ENCODE measurements around the gene UNC5C.

Gene UNC5C

DNA sequence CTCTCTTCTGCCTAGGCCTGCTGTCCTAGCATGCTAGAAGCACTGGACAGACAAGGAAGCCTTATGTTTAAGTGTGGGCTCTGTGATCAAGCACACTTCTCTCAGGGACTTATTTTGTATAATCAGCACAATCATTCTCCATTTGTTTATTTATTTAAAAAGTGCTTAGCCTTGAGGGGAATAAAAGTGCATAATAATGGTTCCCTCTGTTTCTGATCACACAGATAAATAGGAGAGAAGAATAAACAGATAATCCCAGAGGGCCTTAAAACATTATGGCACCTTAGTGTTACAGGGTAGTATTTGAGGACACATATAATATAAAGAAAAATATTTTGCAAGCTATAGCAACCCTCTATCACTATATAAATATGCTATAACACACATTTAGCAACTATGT is 146.5 kb downstream of the UNC5C start:
- Histone ChIP-seq H3K27me3 (ENCODE audit: insufficient read depth, low read length) (no peaks in the 10 kb centered on the region), H3K36me3 (ENCODE audit: insufficient read depth, low read length) (no peaks in the 10 kb centered on the region), H3K9me3 (ENCODE audit: low read length) (no peaks in the 10 kb centered on the region), H3F3A (ENCODE audit: insufficient read depth, low read length) (no peaks in the 10 kb centered on the region), H3K4me3 (ENCODE audit: low read depth, low read length, poor library complexity, severe bottlenecking) (no peak overlapping the region), H3K4me1 (ENCODE audit: insufficient read depth, low read length, severe bottlenecking) (no peaks in the 10 kb centered on the region), H2AFZ (ENCODE audit: low read length) (no peak overlapping the region), H3K9me2 (ENCODE audit: low read depth, low read length) (no peaks in the 10 kb centered on the region), H3K27ac (ENCODE audit: low read depth, low read length, poor library complexity, severe bottlenecking) (no peak overlapping the region), H3K79me2 (ENCODE audit: insufficient read depth, low read length) (no peaks in the 10 kb centered on the region), H3K4me2 (ENCODE audit: low read length) (no peak overlapping the region), H4K20me1 (ENCODE audit: insufficient read depth, low read length) (no peaks in the 10 kb centered on the region), H3K9ac (ENCODE audit: low read length) (no peak overlapping the region)
- no peak for TF ChIP-seq EZH2 (IDR thresholded peaks at IDR 0.05; ENCODE audit: borderline replicate concordance, low read length)
- TF ChIP-seq, protein P1, sequence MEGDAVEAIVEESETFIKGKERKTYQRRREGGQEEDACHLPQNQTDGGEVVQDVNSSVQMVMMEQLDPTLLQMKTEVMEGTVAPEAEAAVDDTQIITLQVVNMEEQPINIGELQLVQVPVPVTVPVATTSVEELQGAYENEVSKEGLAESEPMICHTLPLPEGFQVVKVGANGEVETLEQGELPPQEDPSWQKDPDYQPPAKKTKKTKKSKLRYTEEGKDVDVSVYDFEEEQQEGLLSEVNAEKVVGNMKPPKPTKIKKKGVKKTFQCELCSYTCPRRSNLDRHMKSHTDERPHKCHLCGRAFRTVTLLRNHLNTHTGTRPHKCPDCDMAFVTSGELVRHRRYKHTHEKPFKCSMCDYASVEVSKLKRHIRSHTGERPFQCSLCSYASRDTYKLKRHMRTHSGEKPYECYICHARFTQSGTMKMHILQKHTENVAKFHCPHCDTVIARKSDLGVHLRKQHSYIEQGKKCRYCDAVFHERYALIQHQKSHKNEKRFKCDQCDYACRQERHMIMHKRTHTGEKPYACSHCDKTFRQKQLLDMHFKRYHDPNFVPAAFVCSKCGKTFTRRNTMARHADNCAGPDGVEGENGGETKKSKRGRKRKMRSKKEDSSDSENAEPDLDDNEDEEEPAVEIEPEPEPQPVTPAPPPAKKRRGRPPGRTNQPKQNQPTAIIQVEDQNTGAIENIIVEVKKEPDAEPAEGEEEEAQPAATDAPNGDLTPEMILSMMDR (IDR thresholded peaks at IDR 0.05; ENCODE audit: low read length), result no peak

- Histone ChIP-seq H3K4me2 (ENCODE audit: low read length) (no peak overlapping the region), H3K4me3 (ENCODE audit: low read depth, low read length, poor library complexity, severe bottlenecking) (no peak overlapping the region), H2AFZ (ENCODE audit: low read length) (no peak overlapping the region), H3K36me3 (ENCODE audit: insufficient read depth, low read length) (no peaks in the 10 kb centered on the region), H3K4me1 (ENCODE audit: insufficient read depth, low read length, severe bottlenecking) (no peaks in the 10 kb centered on the region), H4K20me1 (ENCODE audit: insufficient read depth, low read length) (no peaks in the 10 kb centered on the region), H3F3A (ENCODE audit: insufficient read depth, low read length) (no peaks in the 10 kb centered on the region), H3K9me2 (ENCODE audit: low read depth, low read length) (no peaks in the 10 kb centered on the region), H3K9me3 (ENCODE audit: low read length) (no peaks in the 10 kb centered on the region), H3K9ac (ENCODE audit: low read length) (no peak overlapping the region), H3K27me3 (ENCODE audit: insufficient read depth, low read length) (no peaks in the 10 kb centered on the region), H3K27ac (ENCODE audit: low read depth, low read length, poor library complexity, severe bottlenecking) (no peak overlapping the region), H3K79me2 (ENCODE audit: insufficient read depth, low read length) (no peaks in the 10 kb centered on the region)
- TF ChIP-seq, protein P1 (IDR thresholded peaks at IDR 0.05; ENCODE audit: low read length), result no peak
- no peak for TF ChIP-seq EZH2 (IDR thresholded peaks at IDR 0.05; ENCODE audit: borderline replicate concordance, low read length)
These were observed 150.6 kb downstream of the UNC5C start for GRCh38 chr4:95398217-95398616.

- no peak overlapping the region for H3K9ac ChIP-seq (ENCODE audit: low read length)
- no peak overlapping the region for H3K4me3 ChIP-seq (ENCODE audit: low read depth, low read length, poor library complexity, severe bottlenecking)
- H3K9me3 ChIP-seq (ENCODE audit: low read length), result no peaks in the 10 kb centered on the region
- no peaks in the 10 kb centered on the region for H3K79me2 ChIP-seq (ENCODE audit: insufficient read depth, low read length)
- no peaks in the 10 kb centered on the region for H3K9me2 ChIP-seq (ENCODE audit: low read depth, low read length)
- no peaks in the 10 kb centered on the region for H3K36me3 ChIP-seq (ENCODE audit: insufficient read depth, low read length)
- H3K27ac ChIP-seq (ENCODE audit: low read depth, low read length, poor library complexity, severe bottlenecking), result no peak overlapping the region
- no peak overlapping the region for H2AFZ ChIP-seq (ENCODE audit: low read length)
- H3K27me3 ChIP-seq (ENCODE audit: insufficient read depth, low read length), result no peaks in the 10 kb centered on the region
- TF ChIP-seq, protein P1 (IDR thresholded peaks at IDR 0.05; ENCODE audit: low read length), result no peak
- no peak for TF ChIP-seq EZH2 (IDR thresholded peaks at IDR 0.05; ENCODE audit: borderline replicate concordance, low read length)
- H3K4me2 ChIP-seq (ENCODE audit: low read length), result no peak overlapping the region
- no peaks in the 10 kb centered on the region for H3F3A ChIP-seq (ENCODE audit: insufficient read depth, low read length)
- H3K4me1 ChIP-seq (ENCODE audit: insufficient read depth, low read length, severe bottlenecking), result no peaks in the 10 kb centered on the region
- no peaks in the 10 kb centered on the region for H4K20me1 ChIP-seq (ENCODE audit: insufficient read depth, low read length)
These were observed 153.9 kb downstream of the UNC5C start for GRCh38 chr4:95394752-95395306.
